Peyer's patch (tissue), 4 donors: ENCODE data around the gene PDK2.

ENCODE experiments used
- CTCF ChIP-seq, 6 experiments: fragments of 450-650 bp in 4 of 6; fragments of 200-600 bp in 2 of 6; sonication (generic) in 1 of 6; IDR thresholded peaks; one replicate each; pipeline ENCODE4 v1.5.1; 2017 to 2019; ENCODE audit warnings: antibody characterized with exemption in 6 of 6, mild to moderate bottlenecking in 3 of 6, moderate library complexity in 1 of 6
- POLR2A ChIP-seq, 2 donors: fragments of 450-650 bp; IDR thresholded peaks; one replicate each; pipeline ENCODE4 v1.5.1; 2017; ENCODE audit warnings: antibody characterized with exemption in 2 of 2, mild to moderate bottlenecking in 2 of 2, moderate library complexity in 2 of 2

GRCh38 chr17:50078430-50078829 lies 16.7 kb upstream of the PDK2 start:
- TF ChIP-seq POLR2A (IDR thresholded peaks at IDR 0.05) (no peak), CTCF (IDR thresholded peaks at IDR 0.05) (no peak)
